ENCODE results near the gene MYO9A. TPM values are rescaled to one million over a fixed set of nuclear protein-coding genes. Genes with fewer than 3 reads are reported as not detected.

The MYO9A gene
- total and polyA plus RNA-seq, 10 of the 15 experiments (the other 5 are each of a cell fraction or from before 2014, with no cell fraction given): 3.3 to 25.3 (median 12.2) TPM

DNA sequence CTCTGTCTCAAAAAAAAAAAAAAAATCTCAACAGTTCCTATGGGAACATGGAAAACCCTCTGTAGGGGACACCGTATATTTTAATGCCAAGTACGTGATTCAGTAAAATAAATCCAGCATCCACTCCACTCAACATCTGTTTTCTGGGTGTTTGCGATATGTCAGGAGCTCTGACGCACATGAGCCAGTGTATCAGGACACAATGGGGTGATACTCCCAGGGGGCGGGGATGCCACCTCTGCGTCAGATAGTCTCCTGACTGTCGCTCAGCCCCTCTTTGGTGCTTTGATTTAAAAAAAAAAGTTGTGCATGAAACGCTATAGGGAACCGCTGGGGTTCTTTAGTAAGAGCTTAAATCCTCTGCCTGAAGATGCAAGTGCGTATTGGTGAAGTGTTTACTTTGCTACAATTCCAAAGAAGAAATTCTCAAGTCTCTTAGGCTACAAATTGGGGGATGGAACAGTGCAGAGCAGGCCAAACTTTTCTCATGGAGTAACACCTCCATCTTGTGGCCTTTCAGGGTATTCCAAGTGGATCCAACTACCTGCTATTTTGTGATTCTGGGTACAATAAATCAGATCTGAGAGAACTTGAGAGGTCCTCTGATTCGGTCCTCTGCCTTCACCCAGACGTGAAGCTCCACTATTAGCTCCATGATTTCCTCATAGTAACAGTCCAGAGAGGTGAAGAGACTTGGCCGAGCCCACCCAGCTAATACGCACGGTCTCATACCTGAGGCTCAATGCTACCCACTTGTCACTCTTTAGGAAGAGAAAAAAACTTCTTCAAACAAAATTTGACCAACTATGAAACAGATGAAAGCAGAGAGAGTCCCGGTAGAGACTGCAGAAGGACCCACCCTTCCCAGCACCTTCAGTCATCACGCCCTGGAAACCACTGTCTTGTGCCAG, 316.9 kb downstream of the MYO9A start (continued):
- no peak for TF ChIP-seq MEF2A (IDR thresholded peaks at IDR 0.05; ENCODE audit: insufficient read depth, low read depth, low read length)
- no peak for TF ChIP-seq ZNF274 (IDR thresholded peaks at IDR 0.05; ENCODE audit: insufficient read depth, insufficient read length)
- TF ChIP-seq BACH1 (IDR thresholded peaks at IDR 0.05; ENCODE audit: borderline replicate concordance): no peak
- TF ChIP-seq, protein P1, sequence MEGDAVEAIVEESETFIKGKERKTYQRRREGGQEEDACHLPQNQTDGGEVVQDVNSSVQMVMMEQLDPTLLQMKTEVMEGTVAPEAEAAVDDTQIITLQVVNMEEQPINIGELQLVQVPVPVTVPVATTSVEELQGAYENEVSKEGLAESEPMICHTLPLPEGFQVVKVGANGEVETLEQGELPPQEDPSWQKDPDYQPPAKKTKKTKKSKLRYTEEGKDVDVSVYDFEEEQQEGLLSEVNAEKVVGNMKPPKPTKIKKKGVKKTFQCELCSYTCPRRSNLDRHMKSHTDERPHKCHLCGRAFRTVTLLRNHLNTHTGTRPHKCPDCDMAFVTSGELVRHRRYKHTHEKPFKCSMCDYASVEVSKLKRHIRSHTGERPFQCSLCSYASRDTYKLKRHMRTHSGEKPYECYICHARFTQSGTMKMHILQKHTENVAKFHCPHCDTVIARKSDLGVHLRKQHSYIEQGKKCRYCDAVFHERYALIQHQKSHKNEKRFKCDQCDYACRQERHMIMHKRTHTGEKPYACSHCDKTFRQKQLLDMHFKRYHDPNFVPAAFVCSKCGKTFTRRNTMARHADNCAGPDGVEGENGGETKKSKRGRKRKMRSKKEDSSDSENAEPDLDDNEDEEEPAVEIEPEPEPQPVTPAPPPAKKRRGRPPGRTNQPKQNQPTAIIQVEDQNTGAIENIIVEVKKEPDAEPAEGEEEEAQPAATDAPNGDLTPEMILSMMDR (IDR thresholded peaks at IDR 0.05 in 2 of 3, conservative IDR thresholded peaks at IDR 0.05 in 1 of 3; ENCODE audit: control insufficient read depth in 2 of 3, extremely low read depth in 1 of 3, insufficient read depth in 1 of 3, low read depth in 3 of 3, low read length in 3 of 3): peak; percentile 65 to 86 (median 72); a peak in 5 of 6 replicates
- TF ChIP-seq, protein P2, sequence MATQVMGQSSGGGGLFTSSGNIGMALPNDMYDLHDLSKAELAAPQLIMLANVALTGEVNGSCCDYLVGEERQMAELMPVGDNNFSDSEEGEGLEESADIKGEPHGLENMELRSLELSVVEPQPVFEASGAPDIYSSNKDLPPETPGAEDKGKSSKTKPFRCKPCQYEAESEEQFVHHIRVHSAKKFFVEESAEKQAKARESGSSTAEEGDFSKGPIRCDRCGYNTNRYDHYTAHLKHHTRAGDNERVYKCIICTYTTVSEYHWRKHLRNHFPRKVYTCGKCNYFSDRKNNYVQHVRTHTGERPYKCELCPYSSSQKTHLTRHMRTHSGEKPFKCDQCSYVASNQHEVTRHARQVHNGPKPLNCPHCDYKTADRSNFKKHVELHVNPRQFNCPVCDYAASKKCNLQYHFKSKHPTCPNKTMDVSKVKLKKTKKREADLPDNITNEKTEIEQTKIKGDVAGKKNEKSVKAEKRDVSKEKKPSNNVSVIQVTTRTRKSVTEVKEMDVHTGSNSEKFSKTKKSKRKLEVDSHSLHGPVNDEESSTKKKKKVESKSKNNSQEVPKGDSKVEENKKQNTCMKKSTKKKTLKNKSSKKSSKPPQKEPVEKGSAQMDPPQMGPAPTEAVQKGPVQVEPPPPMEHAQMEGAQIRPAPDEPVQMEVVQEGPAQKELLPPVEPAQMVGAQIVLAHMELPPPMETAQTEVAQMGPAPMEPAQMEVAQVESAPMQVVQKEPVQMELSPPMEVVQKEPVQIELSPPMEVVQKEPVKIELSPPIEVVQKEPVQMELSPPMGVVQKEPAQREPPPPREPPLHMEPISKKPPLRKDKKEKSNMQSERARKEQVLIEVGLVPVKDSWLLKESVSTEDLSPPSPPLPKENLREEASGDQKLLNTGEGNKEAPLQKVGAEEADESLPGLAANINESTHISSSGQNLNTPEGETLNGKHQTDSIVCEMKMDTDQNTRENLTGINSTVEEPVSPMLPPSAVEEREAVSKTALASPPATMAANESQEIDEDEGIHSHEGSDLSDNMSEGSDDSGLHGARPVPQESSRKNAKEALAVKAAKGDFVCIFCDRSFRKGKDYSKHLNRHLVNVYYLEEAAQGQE (IDR thresholded peaks at IDR 0.05; ENCODE audit: low read depth, low read length): no peak
- TF ChIP-seq, protein P3, sequence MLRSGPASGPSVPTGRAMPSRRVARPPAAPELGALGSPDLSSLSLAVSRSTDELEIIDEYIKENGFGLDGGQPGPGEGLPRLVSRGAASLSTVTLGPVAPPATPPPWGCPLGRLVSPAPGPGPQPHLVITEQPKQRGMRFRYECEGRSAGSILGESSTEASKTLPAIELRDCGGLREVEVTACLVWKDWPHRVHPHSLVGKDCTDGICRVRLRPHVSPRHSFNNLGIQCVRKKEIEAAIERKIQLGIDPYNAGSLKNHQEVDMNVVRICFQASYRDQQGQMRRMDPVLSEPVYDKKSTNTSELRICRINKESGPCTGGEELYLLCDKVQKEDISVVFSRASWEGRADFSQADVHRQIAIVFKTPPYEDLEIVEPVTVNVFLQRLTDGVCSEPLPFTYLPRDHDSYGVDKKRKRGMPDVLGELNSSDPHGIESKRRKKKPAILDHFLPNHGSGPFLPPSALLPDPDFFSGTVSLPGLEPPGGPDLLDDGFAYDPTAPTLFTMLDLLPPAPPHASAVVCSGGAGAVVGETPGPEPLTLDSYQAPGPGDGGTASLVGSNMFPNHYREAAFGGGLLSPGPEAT (IDR thresholded peaks at IDR 0.05; ENCODE audit: low read depth): no peak
- TF ChIP-seq GABPA (IDR thresholded peaks at IDR 0.05; ENCODE audit: low read depth): no peak
- TF ChIP-seq IRF4 (IDR thresholded peaks at IDR 0.05; ENCODE audit: low read depth, low read length): peak; percentile 28; the same call in 1 of the 2 replicates
- no peak for TF ChIP-seq ZNF217 (IDR thresholded peaks at IDR 0.05)
- TF ChIP-seq, protein P4, sequence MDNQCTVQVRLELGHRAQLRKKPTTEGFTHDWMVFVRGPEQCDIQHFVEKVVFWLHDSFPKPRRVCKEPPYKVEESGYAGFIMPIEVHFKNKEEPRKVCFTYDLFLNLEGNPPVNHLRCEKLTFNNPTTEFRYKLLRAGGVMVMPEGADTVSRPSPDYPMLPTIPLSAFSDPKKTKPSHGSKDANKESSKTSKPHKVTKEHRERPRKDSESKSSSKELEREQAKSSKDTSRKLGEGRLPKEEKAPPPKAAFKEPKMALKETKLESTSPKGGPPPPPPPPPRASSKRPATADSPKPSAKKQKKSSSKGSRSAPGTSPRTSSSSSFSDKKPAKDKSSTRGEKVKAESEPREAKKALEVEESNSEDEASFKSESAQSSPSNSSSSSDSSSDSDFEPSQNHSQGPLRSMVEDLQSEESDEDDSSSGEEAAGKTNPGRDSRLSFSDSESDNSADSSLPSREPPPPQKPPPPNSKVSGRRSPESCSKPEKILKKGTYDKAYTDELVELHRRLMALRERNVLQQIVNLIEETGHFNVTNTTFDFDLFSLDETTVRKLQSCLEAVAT (IDR thresholded peaks at IDR 0.05): no peak
- TF ChIP-seq FOS (IDR thresholded peaks at IDR 0.05; ENCODE audit: borderline replicate concordance, extremely low read depth, insufficient read length): no peak
- TF ChIP-seq EZH2 (IDR thresholded peaks at IDR 0.05; ENCODE audit: borderline replicate concordance, control insufficient read depth, low read depth, low read length): no peak
- TF ChIP-seq RAD21 (IDR thresholded peaks at IDR 0.05; ENCODE audit: insufficient read depth, low read depth, low read length): peak; percentile 96
- no peak for TF ChIP-seq SUZ12 (IDR thresholded peaks at IDR 0.05; ENCODE audit: unreplicated experiment)
- peak; percentile 86 for TF ChIP-seq SMC3 (IDR thresholded peaks at IDR 0.05; ENCODE audit: borderline replicate concordance, low read length)

Data from GM12878 (cell line).